T1000 (cell line): ENCODE measurements around the gene OSR1.

Experiments used
- DNase-seq: peaks from one replicate; lab custom pipeline; 2025; ENCODE audit warnings: mixed read lengths; lab: John Stamatoyannopoulos, UW

OSR1 gene

GRCh38 chr2:19357402-19358241 is 801 bp downstream of the OSR1 start:
- DNase-seq = no peak

GRCh38 chr2:19356545-19357401 is 1.6 kb downstream of the OSR1 start:
- no peak for DNase-seq

- no peak for DNase-seq
These were observed 2.4 kb downstream of the OSR1 start for GRCh38 chr2:19355931-19356544.

- no peak for DNase-seq
These were observed 3.0 kb downstream of the OSR1 start for GRCh38 chr2:19355416-19355821.

- DNase-seq = no peak
These were observed 3.4 kb downstream of the OSR1 start for GRCh38 chr2:19355014-19355405.

GRCh38 chr2:19353721-19354050 is 4.7 kb downstream of the OSR1 start:
- no peak for DNase-seq

GRCh38 chr2:19352946-19353720 is 5.3 kb downstream of the OSR1 start:
- no peak for DNase-seq

GRCh38 chr2:19351899-19352697 is 6.3 kb downstream of the OSR1 start:
- DNase-seq = no peak

GRCh38 chr2:19351499-19351898 is 6.9 kb downstream of the OSR1 start:
- no peak for DNase-seq

GRCh38 chr2:19350678-19351401 is 7.6 kb downstream of the OSR1 start:
- no peak for DNase-seq

- no peak for DNase-seq
These were observed 8.3 kb downstream of the OSR1 start for GRCh38 chr2:19349911-19350677.

- no peak for DNase-seq
These were observed 9.7 kb downstream of the OSR1 start for GRCh38 chr2:19348692-19349091.

GRCh38 chr2:19347619-19348562 is 10.5 kb downstream of the OSR1 start:
- peak; percentile 96 for DNase-seq

GRCh38 chr2:19346983-19347618 is 11.3 kb downstream of the OSR1 start:
- DNase-seq = no peak

- DNase-seq = no peak
These were observed 20.7 kb downstream of the OSR1 start for GRCh38 chr2:19337742-19338141.

- no peak for DNase-seq
These were observed 21.2 kb downstream of the OSR1 start for GRCh38 chr2:19337202-19337601.

GRCh38 chr2:19336781-19337180 is 21.6 kb downstream of the OSR1 start:
- DNase-seq = no peak

GRCh38 chr2:19332503-19332902 is 25.9 kb downstream of the OSR1 start:
- no peak for DNase-seq
